Ovary (tissue), 3 donors: ENCODE results near the gene NCEH1.

Experiments used
- POLR2A ChIP-seq: fragments of 450-650 bp; IDR thresholded peaks from one replicate; pipeline ENCODE4 v1.6.1; 2017; ENCODE audit warnings: antibody characterized with exemption, mild to moderate bottlenecking, moderate library complexity
- TF ChIP-seq, protein P1 (sequence below), 3 donors: fragments of 450-650 bp in 2 of 3; fragments of 200-600 bp in 1 of 3; IDR thresholded peaks; one replicate each; pipeline versions ENCODE4 v1.5.1 to v1.8.0; 2016 to 2022; ENCODE audit warnings: antibody characterized with exemption in 3 of 3, mild to moderate bottlenecking in 1 of 3
- donor health status: DM: no; HTN: no; CAD: no.

DNA sequence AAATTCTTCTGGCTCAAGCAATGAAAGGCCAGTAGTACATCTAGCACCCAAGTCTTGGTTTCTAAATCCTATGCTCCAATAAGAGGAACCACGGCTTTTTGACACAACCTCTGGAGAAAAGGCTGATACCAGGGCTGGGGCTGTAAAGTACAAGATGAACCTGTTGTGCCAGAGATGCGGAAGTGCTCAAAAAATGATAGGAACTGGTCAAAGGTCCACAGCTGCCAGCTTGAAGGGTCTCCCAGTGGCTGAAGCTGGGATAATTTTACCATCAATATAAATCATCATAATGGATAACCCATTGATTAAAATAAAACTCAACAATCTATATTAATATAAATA is 558 bp upstream of the NCEH1 start:
- TF ChIP-seq, protein P1, sequence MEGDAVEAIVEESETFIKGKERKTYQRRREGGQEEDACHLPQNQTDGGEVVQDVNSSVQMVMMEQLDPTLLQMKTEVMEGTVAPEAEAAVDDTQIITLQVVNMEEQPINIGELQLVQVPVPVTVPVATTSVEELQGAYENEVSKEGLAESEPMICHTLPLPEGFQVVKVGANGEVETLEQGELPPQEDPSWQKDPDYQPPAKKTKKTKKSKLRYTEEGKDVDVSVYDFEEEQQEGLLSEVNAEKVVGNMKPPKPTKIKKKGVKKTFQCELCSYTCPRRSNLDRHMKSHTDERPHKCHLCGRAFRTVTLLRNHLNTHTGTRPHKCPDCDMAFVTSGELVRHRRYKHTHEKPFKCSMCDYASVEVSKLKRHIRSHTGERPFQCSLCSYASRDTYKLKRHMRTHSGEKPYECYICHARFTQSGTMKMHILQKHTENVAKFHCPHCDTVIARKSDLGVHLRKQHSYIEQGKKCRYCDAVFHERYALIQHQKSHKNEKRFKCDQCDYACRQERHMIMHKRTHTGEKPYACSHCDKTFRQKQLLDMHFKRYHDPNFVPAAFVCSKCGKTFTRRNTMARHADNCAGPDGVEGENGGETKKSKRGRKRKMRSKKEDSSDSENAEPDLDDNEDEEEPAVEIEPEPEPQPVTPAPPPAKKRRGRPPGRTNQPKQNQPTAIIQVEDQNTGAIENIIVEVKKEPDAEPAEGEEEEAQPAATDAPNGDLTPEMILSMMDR (IDR thresholded peaks at IDR 0.05) = no peak
- TF ChIP-seq POLR2A = no peak
